GM18861 (cell line): ENCODE results near the gene MAP2K5.
"Not testable (repeated sequence)": the region's sequence is repeated elsewhere in the genome, so short reads cannot be mapped to it uniquely, and the experiment has no call there.

ENCODE experiments used
- ATAC-seq: cut with Tn5 transposase; IDR thresholded peaks from one replicate; pipeline ENCODE4 v1.9.1; 2021; ENCODE audit not compliant: unreplicated experiment

MAP2K5 gene

DNA sequence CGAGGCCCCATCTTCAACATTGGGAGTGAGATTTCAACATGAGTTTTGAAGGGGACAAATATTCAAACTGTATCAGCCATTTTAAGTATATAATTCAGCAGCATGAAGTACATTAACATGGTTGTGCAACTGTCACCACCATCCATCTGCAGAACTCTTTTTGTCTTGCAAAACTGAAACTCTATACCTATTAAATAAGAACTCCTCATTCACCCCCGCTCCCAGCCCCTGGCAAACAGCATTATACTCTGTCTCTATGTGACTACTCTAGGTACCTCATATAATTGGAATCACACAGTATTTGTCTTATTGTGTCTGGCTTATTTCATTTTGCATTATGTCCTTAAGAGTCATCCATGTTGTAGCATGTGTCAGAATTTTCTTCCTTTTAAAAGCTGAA is 110.1 kb downstream of the MAP2K5 start:
- ATAC-seq = no peak

DNA sequence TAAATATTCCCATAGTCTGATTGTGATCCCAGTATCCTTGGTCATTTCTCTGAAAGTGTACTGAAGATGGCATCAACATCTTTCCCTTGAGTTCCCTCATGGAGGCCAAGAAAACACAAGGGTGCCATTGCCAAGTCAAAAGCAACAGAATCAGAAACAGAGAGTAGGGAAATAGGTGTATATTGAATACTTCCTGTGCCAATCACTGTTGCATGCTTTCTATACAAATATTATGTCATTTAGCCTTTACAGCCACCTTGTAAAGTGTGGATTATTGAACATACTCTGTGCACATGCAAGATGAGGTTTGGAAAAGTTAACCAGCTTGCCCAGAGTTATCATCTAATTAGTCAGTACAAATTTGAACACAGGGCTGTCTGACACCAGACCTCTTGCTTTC is 117.9 kb downstream of the MAP2K5 start:
- no peak for ATAC-seq

DNA sequence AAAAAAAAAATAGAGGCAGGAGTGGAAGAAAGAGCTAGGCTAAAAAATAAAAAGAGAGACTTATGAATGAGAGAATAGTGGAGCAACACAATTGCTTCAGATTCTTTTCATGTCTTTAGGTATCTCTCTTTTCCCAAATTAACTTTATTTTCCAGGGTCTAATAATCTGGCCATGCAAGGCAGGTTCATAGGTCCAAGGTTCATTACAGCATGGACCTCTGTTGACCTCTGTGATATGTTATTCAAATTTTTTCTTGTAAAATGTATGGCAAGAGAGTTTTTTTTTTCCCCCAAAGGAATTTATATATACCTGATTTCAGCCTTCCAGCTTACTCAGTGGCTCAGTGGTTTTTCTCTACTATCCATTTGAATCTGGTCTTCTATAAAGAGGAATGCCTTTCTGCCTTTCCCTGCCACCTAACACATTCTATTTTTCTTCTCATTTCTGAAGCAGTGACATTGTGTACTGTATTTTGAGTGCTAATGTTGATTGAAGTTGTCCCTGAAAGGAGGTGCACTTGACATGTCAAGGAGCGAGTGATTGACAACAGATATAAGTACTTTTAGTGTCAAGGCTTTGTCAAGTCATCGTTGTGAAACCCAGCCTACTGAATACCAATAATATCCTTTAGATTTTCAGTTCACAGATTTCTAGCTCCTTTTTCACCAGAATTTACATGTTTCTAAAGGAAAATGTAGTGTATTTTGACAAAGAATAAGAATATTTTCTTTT is 118.5 kb downstream of the MAP2K5 start:
- no peak for ATAC-seq

DNA sequence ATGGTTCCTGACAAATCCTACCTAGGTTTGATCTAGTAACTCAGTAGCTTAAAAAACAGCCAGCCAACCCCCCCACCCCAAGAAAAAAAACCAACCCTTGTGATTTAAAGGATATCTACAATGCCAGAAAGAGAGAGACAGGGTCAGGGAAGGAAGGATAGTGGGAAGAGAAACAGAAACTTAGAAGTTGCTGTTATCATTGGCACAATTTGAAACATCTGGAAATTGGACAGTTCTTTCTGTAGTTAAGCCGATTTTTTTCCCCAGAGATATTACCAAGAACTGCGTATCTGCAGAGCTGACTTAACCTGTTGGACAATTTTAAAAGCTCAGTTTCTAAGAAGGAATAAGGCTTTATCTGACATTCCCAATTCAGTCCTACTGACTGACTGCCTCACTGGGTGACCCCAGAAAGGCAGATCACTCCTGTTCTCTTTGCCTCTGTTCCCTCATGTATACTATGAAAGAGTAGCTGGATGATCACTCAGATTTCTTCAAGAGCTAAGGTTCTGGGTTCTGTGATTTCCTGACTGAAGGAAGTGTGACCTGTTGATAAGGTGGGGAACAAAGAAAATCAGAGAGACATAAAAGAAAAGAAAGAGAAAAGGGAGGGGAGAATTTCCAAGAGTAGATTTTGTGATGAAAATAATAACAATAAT is 128.3 kb downstream of the MAP2K5 start:
- ATAC-seq = no peak

DNA sequence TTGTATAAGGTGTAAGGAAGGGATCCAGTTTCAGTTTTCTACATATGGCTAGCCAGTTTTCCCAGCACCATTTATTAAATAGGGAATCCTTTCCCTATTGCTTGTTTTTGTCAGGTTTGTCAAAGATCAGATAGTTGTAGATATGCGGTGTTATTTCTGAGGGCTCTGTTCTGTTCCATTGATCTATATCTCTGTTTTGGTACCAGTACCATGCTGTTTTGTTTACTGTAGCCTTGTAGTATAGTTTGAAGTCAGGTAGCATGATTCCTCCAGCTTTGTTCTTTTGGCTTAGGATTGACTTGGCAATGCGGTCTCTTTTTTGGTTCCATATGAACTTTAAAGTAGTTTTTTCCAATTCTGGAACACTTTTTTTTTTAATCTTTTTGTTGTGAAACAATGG is 130.3 kb downstream of the MAP2K5 start:
- not testable (repeated sequence) for ATAC-seq

DNA sequence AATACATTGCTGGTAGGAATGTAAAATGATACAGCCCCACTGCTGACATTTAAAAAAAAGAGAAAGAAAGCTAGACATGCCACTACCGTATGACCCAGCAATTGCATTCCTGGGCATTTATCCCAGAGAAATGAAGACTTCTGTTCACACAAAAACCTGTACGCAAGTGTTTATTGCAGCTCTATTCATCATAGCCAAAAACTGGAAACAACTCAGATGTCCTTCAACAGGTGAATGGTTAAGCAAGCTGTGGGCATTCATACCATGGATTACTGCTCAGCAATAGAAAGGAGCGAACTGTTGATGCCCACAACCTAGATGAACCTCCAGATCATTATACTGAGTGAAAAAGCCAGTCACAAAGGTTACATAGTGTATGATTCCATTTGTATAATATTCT is 132.5 kb downstream of the MAP2K5 start:
- no peak for ATAC-seq

DNA sequence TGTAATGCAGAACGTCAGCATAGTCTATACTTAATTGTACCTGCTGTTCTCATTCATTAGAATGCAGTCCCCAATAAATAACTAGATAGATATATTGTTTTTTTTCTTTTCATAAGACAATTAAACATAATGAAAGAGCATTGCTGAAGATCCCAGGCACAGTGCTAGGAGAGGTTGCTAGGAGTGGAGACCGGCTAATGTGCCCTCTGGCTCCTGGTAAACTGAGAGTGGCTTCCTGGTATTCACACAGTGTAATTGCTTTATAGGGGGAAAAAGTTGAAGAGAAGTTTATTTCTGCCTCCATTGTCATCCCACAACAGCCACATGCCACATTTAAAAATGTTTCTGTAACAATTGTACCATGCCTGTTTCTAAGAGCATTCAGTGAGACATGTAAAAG is 135.6 kb downstream of the MAP2K5 start:
- no peak for ATAC-seq

DNA sequence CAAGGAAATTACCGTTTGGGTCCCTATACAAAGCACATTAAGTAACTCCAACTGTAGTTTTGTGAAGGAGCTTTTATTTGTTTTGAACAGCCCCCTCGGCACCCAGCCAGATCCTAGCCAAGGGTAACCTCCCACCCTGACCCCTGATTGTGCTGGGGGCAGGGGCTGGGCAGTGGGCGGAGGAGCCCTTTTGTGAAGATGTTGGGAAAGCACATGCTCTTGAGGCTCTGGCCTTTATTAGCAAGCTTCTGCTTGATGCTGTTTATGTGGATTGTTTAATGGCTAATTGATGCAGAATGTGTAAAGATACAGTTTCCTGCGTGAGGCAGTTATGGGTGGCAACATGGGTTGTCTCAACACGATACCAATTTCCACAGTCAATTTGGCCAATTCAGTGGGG is 136.5 kb downstream of the MAP2K5 start:
- no peak for ATAC-seq

DNA sequence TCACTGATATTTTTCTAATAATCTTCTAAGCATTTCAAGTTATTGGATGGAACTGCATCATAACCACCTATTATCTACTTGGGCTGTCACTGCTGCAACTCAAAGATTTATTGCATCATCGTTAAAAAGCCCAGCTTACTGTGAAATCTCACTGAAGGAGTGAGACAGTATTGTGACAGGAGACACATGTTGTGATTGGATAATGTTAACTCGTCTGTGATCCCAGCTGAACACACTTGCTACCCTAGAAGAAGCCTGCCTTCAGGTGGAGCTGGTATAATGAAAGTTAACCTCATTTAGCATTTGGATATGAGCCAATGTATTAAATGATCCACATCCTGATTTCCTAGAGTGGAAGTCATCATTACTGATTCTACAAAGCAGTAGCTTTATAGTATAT is 138.1 kb downstream of the MAP2K5 start:
- no peak for ATAC-seq

DNA sequence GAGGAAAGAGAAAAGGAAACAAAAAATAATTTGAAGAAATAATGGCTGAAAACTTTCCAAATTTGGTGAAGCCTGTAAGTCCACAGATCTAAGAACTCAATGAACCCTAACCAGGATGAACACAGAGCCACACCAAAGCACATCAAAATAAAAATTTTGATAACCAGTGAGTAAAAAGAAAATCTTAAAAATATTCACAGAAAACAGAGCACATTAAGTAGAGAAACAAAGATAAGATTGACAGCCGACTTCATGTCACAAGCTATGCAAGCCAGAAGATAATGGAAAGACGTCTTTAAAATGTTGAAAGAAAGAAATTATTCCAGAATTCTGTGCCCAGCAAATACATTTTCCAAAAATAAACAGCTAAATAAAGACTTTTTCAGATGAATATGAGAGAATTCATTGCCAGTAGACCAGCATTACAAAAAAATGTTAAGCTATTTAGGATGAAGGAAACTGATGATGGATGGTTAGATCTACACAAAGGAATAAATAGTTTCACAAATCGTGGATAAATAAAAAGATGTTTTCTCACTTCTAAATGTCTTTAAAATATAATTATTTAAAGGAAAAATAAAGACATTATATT is 142.6 kb downstream of the MAP2K5 start:
- ATAC-seq = no peak

DNA sequence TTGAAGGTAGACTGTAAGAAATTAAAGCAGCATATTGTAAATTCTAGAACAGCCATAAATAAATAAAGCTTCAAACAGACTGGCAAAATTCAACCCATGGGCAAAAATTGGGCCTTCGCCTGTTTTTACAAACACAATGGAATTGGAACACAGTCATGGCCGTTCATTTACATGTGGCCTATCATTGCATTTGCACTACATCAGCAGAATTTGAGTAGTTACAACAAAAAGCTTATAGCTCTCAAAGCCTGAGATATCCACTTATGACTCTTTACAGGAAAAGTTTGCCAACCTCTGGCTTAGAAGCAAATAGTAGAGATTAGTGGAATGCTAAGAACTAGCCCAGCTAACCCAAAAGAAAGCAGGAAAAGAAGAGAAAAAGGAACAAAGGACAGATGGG is 143.2 kb downstream of the MAP2K5 start:
- no peak for ATAC-seq

DNA sequence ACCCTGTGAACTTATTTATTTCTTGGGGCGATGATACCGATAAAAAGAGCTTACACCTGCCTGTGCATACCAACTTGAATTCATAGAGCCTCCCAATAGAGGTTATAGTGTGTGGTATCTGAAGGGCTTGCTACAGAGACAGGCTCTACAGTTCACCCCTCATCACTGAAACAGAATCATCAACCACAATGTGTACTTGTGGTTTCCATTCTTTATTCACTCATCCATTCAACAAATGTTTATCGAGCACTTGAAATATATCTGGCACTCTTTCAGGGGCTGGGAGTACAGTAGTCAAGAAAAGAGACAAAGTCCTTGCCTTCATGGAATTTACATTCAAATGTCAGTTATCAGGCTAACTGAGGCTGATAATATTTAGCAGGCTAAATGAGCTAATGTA is 148.4 kb downstream of the MAP2K5 start:
- no peak for ATAC-seq

DNA sequence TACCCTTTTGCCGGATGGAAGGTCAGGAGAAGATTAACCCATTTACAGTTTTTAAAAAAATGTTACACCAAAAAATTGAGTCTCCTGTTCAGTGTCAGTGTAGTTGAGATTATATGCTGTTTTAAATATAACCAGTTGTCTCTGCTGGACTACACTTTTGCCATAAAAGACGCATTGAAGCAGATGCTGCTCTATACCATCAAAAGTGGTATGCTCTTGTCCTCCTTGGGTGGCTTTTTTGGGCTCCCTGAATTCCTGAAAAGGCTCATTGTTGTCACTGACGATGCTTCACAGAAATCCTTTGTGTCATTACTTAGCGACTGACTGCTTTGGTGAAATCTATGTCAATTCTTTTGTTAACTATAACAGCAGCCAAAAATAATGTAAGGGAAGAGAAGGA is 148.9 kb downstream of the MAP2K5 start:
- ATAC-seq = no peak

DNA sequence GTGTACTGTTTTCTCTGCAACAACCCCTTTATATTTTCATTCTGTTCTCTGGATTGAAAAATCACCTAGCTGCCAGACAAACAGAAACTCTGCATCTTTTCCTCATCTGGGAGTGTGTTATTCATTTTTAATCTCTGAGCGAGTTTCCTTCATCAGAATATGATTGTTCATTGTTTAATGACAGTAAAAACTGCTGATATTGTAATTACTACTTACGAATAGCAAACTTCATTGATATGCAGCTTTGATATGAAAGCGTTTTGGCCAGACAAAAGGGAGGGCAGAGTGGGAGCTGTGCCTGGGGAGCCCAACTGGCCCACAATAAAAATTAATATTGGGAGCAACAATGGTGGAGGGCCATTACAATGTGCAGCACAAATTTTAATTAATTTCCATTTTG is 150.1 kb downstream of the MAP2K5 start:
- ATAC-seq = no peak

DNA sequence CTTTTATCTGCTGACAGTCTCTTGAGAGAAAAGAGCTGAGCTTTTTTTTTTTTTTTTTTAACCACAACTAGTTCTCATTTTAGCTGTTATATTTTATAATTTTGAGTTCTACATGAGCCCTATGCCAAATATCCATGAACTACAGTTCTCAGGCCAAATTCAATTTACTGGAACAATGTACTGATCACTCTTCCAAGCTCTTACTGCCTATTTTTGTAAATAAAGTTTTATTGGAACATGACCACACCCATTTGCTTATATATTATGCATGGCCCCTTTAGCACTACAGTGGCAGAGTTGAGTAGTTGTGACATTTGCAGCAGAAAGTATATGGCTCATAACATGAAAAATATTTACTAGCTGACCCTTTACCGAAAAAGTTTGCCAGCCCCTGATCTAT is 153.6 kb downstream of the MAP2K5 start:
- ATAC-seq = no peak

DNA sequence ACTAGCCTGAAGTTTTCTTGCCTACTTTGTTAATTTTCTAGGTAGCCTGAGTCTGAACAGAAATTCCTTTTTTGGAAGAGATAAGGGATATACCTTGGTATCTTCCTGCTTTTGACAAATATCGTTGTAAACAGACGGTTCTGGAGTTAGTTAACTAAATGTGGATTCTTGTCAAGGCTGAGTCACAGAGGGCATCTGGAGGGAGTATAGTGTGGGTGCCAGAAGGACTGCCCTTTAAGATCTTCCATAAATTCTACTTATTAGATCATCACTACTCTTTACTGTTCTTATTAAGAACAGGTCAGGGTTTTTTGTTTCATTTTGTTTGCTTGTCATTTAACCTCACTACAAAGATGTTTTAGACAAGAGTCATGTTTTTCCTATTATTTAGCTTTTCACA is 157.5 kb downstream of the MAP2K5 start:
- ATAC-seq = no peak

DNA sequence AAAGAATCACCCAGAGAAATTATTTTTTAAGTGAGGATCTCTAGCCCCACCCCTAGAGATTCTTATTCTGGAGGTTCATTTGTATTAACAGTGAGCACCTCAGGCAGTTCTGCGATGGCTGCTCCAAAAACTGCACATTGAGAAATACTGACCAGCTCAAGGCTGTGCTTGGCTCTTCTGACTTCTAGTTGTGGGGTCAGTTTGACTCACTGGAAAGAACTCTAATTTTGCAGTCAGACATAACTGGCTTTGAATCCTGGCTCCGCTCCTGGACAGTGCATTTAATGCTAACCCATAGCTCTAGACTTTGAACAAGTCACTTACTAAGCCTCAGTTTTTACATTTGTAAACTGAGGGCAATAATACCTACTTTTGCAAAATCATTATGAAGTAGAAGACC is 159.2 kb downstream of the MAP2K5 start:
- ATAC-seq = no peak

DNA sequence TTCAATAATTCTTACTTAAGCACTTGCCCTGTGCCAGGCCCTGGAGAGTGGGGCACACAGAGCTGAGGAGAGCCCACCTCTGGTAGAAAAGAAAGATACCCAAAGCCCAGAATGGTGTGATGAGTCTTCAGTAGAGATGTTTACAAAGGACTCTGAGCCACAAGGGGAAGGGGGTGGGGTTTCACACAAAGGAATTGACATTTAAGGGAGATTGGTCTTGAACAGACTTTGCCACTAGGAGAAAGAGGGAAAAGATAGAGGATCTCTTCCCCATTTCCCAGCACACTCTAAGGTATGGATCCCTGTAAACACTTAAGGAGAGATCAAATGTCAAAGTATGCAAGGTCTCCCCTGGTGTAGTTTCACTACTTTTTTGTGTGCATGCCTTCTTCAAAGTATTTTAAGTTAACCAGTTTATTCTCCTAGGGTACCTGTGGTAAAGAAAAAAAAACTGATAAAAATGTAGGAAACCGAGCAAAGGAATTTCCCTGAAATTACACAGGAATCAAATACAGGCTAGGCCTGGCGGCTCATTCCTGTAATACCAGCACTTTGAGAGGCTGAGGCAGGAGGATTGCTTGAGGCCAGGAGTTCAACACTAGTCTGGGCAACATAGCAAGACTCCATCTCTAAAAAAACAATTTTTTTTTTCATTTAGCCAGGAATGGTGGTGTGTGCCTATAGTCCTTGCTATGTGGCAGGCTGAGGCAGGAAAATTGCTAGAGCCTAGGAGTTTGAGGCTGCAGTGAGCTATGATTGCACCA is 165.2 kb downstream of the MAP2K5 start:
- no peak for ATAC-seq

DNA sequence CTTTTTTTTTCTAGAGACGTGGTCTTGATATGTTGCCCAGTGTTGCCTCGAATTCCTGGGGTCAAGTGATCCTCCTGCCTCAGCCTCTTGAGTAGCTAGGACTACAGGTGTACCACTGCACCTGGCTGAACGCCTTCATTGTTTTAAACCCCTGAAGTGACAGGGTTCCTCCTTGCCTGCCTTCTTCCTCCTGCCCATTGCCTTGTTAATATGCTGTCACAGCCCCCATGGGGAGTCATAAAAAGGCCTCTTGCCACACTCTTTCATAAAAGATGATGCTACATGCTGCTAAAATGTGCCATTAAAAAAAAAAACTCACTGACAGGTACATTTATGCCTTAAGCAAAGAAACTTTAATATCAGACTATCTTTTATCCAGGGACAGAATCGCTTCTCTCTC is 166.0 kb downstream of the MAP2K5 start:
- no peak for ATAC-seq

DNA sequence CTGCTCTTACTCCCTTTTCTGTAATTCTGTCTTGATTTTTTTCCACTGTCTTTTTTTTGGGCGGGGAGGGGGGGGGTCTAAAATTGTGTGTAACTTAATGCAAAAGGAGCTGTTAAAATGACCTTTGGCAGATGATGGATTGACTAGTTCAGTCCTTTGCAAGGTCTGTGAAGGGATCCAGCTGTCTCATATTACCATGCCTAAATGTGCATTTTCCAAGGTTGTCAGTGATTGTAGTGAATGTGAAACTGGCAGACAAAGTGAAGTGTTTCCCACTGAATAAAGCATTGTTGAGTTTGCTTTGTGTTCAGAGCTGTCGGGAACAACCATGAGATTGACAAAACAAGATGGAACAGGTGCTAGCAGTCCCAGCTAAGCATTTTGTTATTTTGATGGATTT is 172.7 kb downstream of the MAP2K5 start:
- no peak for ATAC-seq

DNA sequence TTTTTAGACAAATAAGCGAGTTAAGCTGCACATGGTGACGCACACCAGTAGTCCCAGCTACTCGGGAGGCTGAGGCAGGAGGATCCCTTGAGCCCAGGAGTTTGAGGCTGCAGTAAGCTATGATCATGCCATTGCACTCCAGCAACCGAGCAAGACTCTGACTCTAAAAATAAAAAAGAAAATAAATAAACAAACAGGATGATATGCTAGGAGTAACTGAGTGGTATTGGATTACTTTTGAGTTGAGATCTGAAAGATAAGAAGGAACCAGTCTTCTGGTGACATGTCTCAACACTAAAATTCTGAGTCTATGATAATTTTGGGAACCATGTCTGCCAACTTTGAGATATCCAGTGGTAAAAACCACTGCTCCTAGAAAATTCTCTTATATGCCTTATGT is 173.7 kb downstream of the MAP2K5 start:
- ATAC-seq = no peak

DNA sequence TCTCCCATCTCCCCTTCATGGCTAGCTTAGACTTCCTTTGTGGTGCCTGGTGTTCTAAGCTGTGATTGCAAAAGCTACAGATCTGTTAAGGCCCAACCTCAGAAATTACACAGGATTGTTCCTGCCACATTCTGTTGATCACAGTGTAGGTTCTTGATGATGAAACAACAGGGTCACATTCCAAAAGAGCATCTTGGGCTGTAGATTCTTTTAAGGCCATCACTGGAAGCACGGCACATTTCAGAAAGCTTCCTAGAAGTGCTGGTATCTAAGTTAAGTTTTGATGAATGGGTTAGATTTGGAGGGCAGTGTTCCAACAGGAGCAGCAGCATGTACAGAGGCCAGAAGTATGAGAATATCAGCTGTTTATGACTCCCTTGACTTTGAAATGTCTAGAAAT is 175.3 kb downstream of the MAP2K5 start:
- no peak for ATAC-seq
